SK-N-SH (cell line): Measurements from ENCODE around the gene GABRG3.

Source experiments
- CTCF ChIP-seq: fragments of 200-600 bp; sonication (generic); IDR thresholded peaks from 2 replicates; pipeline ENCODE4 v1.6.1; 2017; ENCODE audit warnings: antibody characterized with exemption, mild to moderate bottlenecking, moderate library complexity
- ELF1 ChIP-seq: IDR thresholded peaks from 2 replicates; pipeline ENCODE4 v1.4.0; 2012
- EP300 ChIP-seq, 2 experiments: IDR thresholded peaks; 2 replicates each; pipeline versions ENCODE4 v1.4.0 to v1.6.1; 2012; ENCODE audit warnings: borderline replicate concordance in 1 of 2, low read depth in 1 of 2, low read length in 1 of 2
- FOSL2 ChIP-seq: IDR thresholded peaks from 2 replicates; pipeline ENCODE4 v1.4.0; 2012; ENCODE audit warnings: low read depth, mild to moderate bottlenecking, moderate library complexity, borderline replicate concordance
- GABPA ChIP-seq: IDR thresholded peaks from 2 replicates; pipeline ENCODE4 v1.4.0; 2012; ENCODE audit warnings: low read depth, mild to moderate bottlenecking
- NRF1 ChIP-seq: IDR thresholded peaks from 2 replicates; pipeline ENCODE4 v1.6.1; 2012; ENCODE audit warnings: low read depth, mild to moderate bottlenecking, low read length
- RFX5 ChIP-seq: IDR thresholded peaks from 2 replicates; pipeline ENCODE4 v1.6.1; 2012; ENCODE audit warnings: mild to moderate bottlenecking, improper control_type of control experiment, low read length
- SMC3 ChIP-seq: IDR thresholded peaks from 2 replicates; pipeline ENCODE4 v1.6.1; 2012; ENCODE audit warnings: low read depth, low read length, improper control_type of control experiment

GRCh38 chr15:27414168-27414870, 443.3 kb downstream of the GABRG3 start:
- no peak for TF ChIP-seq CTCF
- TF ChIP-seq GABPA = no peak
- no peak for TF ChIP-seq NRF1
- no peak for TF ChIP-seq ELF1
- TF ChIP-seq EP300 (IDR thresholded peaks at IDR 0.05; ENCODE audit: borderline replicate concordance in 1 of 2, low read depth in 1 of 2, low read length in 1 of 2) = no peak
- no peak for TF ChIP-seq RFX5
- no peak for TF ChIP-seq SMC3
- no peak for TF ChIP-seq FOSL2
